Measurements from ENCODE around the gene TBL3.

The TBL3 gene

GRCh38 chr16:1965396-1966001 lies 6.4 kb upstream of the TBL3 start:
- peak; percentile 34 for DNase-seq

GRCh38 chr16:1966460-1966859 lies 5.4 kb upstream of the TBL3 start, which contains the start of gene RNF151:
Gene RNF151, plus strand, starts transcription at chr16:1966856. Its CDS starts 26 bp downstream, at chr16:1966882.
- DNase-seq, result no peak

GRCh38 chr16:1968146-1968953 lies 3.5 kb upstream of the TBL3 start:
- DNase-seq, result no peak

GRCh38 chr16:1972490-1972877 lies 631 bp downstream of the TBL3 start:
- DNase-seq, result peak; percentile 40

- no peak for DNase-seq
Observed at GRCh38 chr16:1973461-1974156, 1.8 kb downstream of the TBL3 start.

- no peak for DNase-seq
Observed at GRCh38 chr16:1974157-1975070, 2.6 kb downstream of the TBL3 start.

- DNase-seq, result no peak
Observed at GRCh38 chr16:1975432-1976215, 3.8 kb downstream of the TBL3 start.

GRCh38 chr16:1976216-1976520 lies 4.3 kb downstream of the TBL3 start:
- no peak for DNase-seq

GRCh38 chr16:1976951-1977874 lies 5.4 kb downstream of the TBL3 start:
- DNase-seq, result no peak

GRCh38 chr16:1977875-1978268 lies 6.0 kb downstream of the TBL3 start:
- DNase-seq, result no peak

- DNase-seq, result no peak
Observed at GRCh38 chr16:1978476-1979120, 6.7 kb downstream of the TBL3 start.

GRCh38 chr16:1979271-1980029 lies 7.6 kb downstream of the TBL3 start:
- DNase-seq, result peak; percentile 65

- peak; percentile 48 for DNase-seq
Observed at GRCh38 chr16:1980030-1980769, 8.3 kb downstream of the TBL3 start.

GRCh38 chr16:1980770-1981087 lies 8.9 kb downstream of the TBL3 start:
- no peak for DNase-seq

GRCh38 chr16:1981398-1981836 lies 9.6 kb downstream of the TBL3 start, which contains the start of gene NOXO1:
Gene NOXO1, minus strand, starts transcription at chr16:1981469. Its CDS starts 290 bp downstream, at chr16:1981179.
- DNase-seq, result no peak

- DNase-seq, result no peak
Observed at GRCh38 chr16:1982013-1982433, 10.2 kb downstream of the TBL3 start.

GRCh38 chr16:1982991-1983543 lies 11.2 kb downstream of the TBL3 start:
- no peak for DNase-seq

GRCh38 chr16:1983544-1984346 lies 11.9 kb downstream of the TBL3 start, which contains the start of gene GFER:
Gene GFER, plus strand, starts transcription at chr16:1984193. Its CDS starts 26 bp downstream, at chr16:1984219.
- DNase-seq, result peak; percentile 88

Measured in stimulated activated CD4-positive, alpha-beta T cell treated with anti-CD3 and anti-CD28 coated beads, Interleukin-15, amount 100 ng/mL, for 24 hours (primary cell).